H1 (cell line): ENCODE data around the gene ABHD11. TPM values are rescaled to one million over a fixed set of nuclear protein-coding genes. Genes with fewer than 3 reads are reported as not detected.

Experiments used
- ATF3 ChIP-seq: IDR thresholded peaks from 2 replicates; pipeline ENCODE4 v1.6.1; 2011; ENCODE audit warnings: low read depth, mild to moderate bottlenecking, low read length; ENCODE audit not compliant: insufficient read depth
- BCL11A ChIP-seq, 2 experiments: IDR thresholded peaks; one replicate each; pipeline ENCODE4 v1.6.1; 2011; ENCODE audit warnings: low read depth in 2 of 2, low read length in 2 of 2, mild to moderate bottlenecking in 2 of 2
- BRCA1 ChIP-seq: IDR thresholded peaks from 2 replicates; pipeline ENCODE4 v1.6.1; 2012; ENCODE audit warnings: low read depth, low read length, improper control_type of control experiment
- CBX5 ChIP-seq: fragments of 300-800, 300-1000 bp; sonication (generic); IDR thresholded peaks from 2 replicates; pipeline ENCODE4 v1.7.1; 2016; ENCODE audit warnings: antibody characterized with exemption, low read length, low read depth
- CEBPB ChIP-seq: IDR thresholded peaks from 2 replicates; pipeline ENCODE4 v1.6.1; 2012; ENCODE audit warnings: low read depth, low read length
- CREB1 ChIP-seq: IDR thresholded peaks from 2 replicates; pipeline ENCODE4 v1.6.1; 2012; ENCODE audit warnings: inconsistent platforms
- CTBP2 ChIP-seq: IDR thresholded peaks from 2 replicates; pipeline ENCODE4 v1.7.0; 2011; ENCODE audit warnings: borderline replicate concordance, mild to moderate bottlenecking, moderate library complexity, mixed read lengths, low read length; ENCODE audit not compliant: insufficient read depth, insufficient read length
- CTCF ChIP-seq, 3 experiments: IDR thresholded peaks; 1 replicate in 2 of 3; 2 replicates in 1 of 3; pipeline versions ENCODE4 v1.5.1 to v1.6.1; 2011; ENCODE audit warnings: low read length in 3 of 3, mild to moderate bottlenecking in 3 of 3, inconsistent platforms in 2 of 3, low read depth in 1 of 3, moderate library complexity in 1 of 3; ENCODE audit not compliant: insufficient read depth in 1 of 3; ENCODE audit errors: control extremely low read depth in 1 of 3
- EGR1 ChIP-seq: IDR thresholded peaks from 2 replicates; pipeline ENCODE4 v1.6.1; 2011; ENCODE audit warnings: low read depth, low read length, borderline replicate concordance
- FOSL1 ChIP-seq: IDR thresholded peaks from 2 replicates; pipeline ENCODE4 v1.6.1; 2011; ENCODE audit warnings: mild to moderate bottlenecking, low read depth, low read length, moderate library complexity; ENCODE audit not compliant: insufficient read depth
- HDAC6 ChIP-seq: IDR thresholded peaks from one replicate; pipeline ENCODE4 v1.7.1; 2012; ENCODE audit warnings: low read depth, mild to moderate bottlenecking, inconsistent platforms, low read length, moderate library complexity
- KDM4A ChIP-seq: IDR thresholded peaks from one replicate; pipeline ENCODE4 v1.7.1; 2012; ENCODE audit warnings: low read depth, mild to moderate bottlenecking, moderate library complexity, low read length, inconsistent platforms; ENCODE audit not compliant: severe bottlenecking
- KDM5A ChIP-seq: fragments of 200-600 bp; IDR thresholded peaks from 2 replicates; pipeline ENCODE4 v1.7.1; 2012; ENCODE audit warnings: mild to moderate bottlenecking, low read length, inconsistent platforms, mixed read lengths
- MAFK ChIP-seq: IDR thresholded peaks from 2 replicates; pipeline ENCODE4 v1.6.1; 2012; ENCODE audit warnings: low read depth, mild to moderate bottlenecking, improper control_type of control experiment, low read length
- MAX ChIP-seq: IDR thresholded peaks from 2 replicates; pipeline ENCODE4 v1.6.1; 2012; ENCODE audit warnings: inconsistent platforms
- NANOG ChIP-seq: IDR thresholded peaks from 2 replicates; pipeline ENCODE4 v1.6.1; 2011; ENCODE audit warnings: low read length, low read depth, mild to moderate bottlenecking, inconsistent platforms; ENCODE audit not compliant: insufficient read depth, poor library complexity, severe bottlenecking
- RNF2 ChIP-seq: fragments of 200-900, 300-1000 bp; sonication (generic); IDR thresholded peaks from 2 replicates; pipeline ENCODE4 v1.7.1; 2016; ENCODE audit warnings: borderline replicate concordance, low read depth, mild to moderate bottlenecking, antibody characterized with exemption, low read length; ENCODE audit not compliant: poor library complexity, severe bottlenecking; ENCODE audit errors: missing control alignments
- SIX5 ChIP-seq: IDR thresholded peaks from 2 replicates; pipeline ENCODE4 v1.6.1; 2011; ENCODE audit warnings: mild to moderate bottlenecking, low read depth, low read length
- SP2 ChIP-seq: IDR thresholded peaks from 2 replicates; pipeline ENCODE4 v1.6.1; 2012; ENCODE audit warnings: mild to moderate bottlenecking, low read length, inconsistent platforms
- SRF ChIP-seq: IDR thresholded peaks from 2 replicates; pipeline ENCODE4 v1.6.1; 2011; ENCODE audit warnings: mild to moderate bottlenecking, low read depth, low read length, moderate library complexity
- TBP ChIP-seq: IDR thresholded peaks from 2 replicates; pipeline ENCODE4 v1.6.1; 2011; ENCODE audit warnings: low read depth, low read length, improper control_type of control experiment
- TEAD4 ChIP-seq: IDR thresholded peaks from 2 replicates; pipeline ENCODE4 v1.6.1; 2012; ENCODE audit warnings: low read depth, low read length, inconsistent platforms, mixed read lengths
- YY1 ChIP-seq: IDR thresholded peaks from 2 replicates; pipeline ENCODE4 v1.6.1; 2011; ENCODE audit warnings: low read depth, mild to moderate bottlenecking, low read length
- polyA plus RNA-seq, 7 experiments: library from polyadenylated mRNA; depleted of rRNA in 3 of 7; stranded (reverse) in 5 of 7; unstranded in 2 of 7; fragments of >200 nt in 5 of 7; fragments of 200-250 nt in 2 of 7; gene quantifications; 1 replicate in 5 of 7; 2 replicates in 1 of 7; 4 replicates in 1 of 7; pipeline versions ENCODE4 v1.2.1 to v1.2.3, GENCODE V29; 2011 to 2013; ENCODE audit warnings: missing spikeins in 2 of 7, mixed read lengths in 2 of 7
- total RNA-seq: library from RNA; stranded (reverse); fragmentation: NEBNext Ultra II Directional; extraction: Animal tissue kit (Norgen Biotek cat#: 25700); gene quantifications from 2 replicates; pipeline ENCODE4 v1.2.1, GENCODE V29; 2021

ABHD11 gene
- total and polyA plus RNA-seq, 2 of the 8 experiments (the other 6 are each of a cell fraction or from before 2014, with no cell fraction given): 19.8 to 42.2 TPM

GRCh38 chr7:73742338-73742752 lies 3.7 kb upstream of the ABHD11 start (continued):
- TF ChIP-seq FOSL1 (no peak), SP2 (no peak), MAX (peak; percentile 74), TEAD4 (peak; percentile 90), RNF2 (no peak), MAFK (no peak), SRF (no peak), NANOG (peak; percentile 17), YY1 (0 out of 2 replicates have a peak, but pooled peaks have one; percentile 49), CEBPB (no peak), CTCF (IDR thresholded peaks at IDR 0.05; ENCODE audit: control extremely low read depth in 1 of 3, insufficient read depth in 1 of 3, low read depth in 1 of 3, low read length in 3 of 3) (peak in 2 of 3 experiments; percentile 12 to 26; a peak in 2 of 4 replicates), BCL11A (IDR thresholded peaks at IDR 0.05; ENCODE audit: low read depth in 2 of 2, low read length in 2 of 2) (no peak), BRCA1 (no peak), CTBP2 (no peak), ATF3 (peak; percentile 82), KDM4A (no peak), EGR1 (0 out of 2 replicates have a peak, but pooled peaks have one; percentile 55), KDM5A (no peak), HDAC6 (no peak), SIX5 (no peak), TBP (peak; percentile 32), CBX5 (no peak), CREB1 (no peak)
